ENCODE measurements around the gene CRISPLD2.

CRISPLD2 gene

GRCh38 chr16:84907051-84907450 is 87.3 kb downstream of the CRISPLD2 start:
- DNase-seq, result peak in 1 of 58 donors; percentile 4

GRCh38 chr16:84907575-84907974 is 87.8 kb downstream of the CRISPLD2 start:
- no peak for DNase-seq

- DNase-seq, result no peak
Observed at GRCh38 chr16:84909476-84910085, 89.8 kb downstream of the CRISPLD2 start.

GRCh38 chr16:84911486-84912216 is 91.9 kb downstream of the CRISPLD2 start:
- DNase-seq, result no peak

GRCh38 chr16:84913315-84913714 is 93.5 kb downstream of the CRISPLD2 start:
- DNase-seq, result peak in 7 of 58 donors; percentile 18 to 34 (median 24)

GRCh38 chr16:84914273-84914672 is 94.5 kb downstream of the CRISPLD2 start:
- DNase-seq, result peak in 2 of 58 donors; percentile 12 to 17

- DNase-seq, result no peak
Observed at GRCh38 chr16:84916178-84916577, 96.4 kb downstream of the CRISPLD2 start.

GRCh38 chr16:84916850-84917249 is 97.1 kb downstream of the CRISPLD2 start:
- DNase-seq, result no peak

GRCh38 chr16:84917492-84917891 is 97.7 kb downstream of the CRISPLD2 start:
- DNase-seq, result peak in 19 of 58 donors; percentile 15 to 58 (median 33)

GRCh38 chr16:84918006-84918909 is 98.5 kb downstream of the CRISPLD2 start:
- DNase-seq, result peak in 9 of 58 donors; percentile 27 to 64 (median 39)

GRCh38 chr16:84919269-84919668 is 99.5 kb downstream of the CRISPLD2 start:
- DNase-seq, result no peak

GRCh38 chr16:84919708-84920107 is 99.9 kb downstream of the CRISPLD2 start:
- no peak for DNase-seq

GRCh38 chr16:84920333-84920732 is 100.5 kb downstream of the CRISPLD2 start:
- no peak for DNase-seq

- DNase-seq, result peak in 40 of 58 donors; percentile 10 to 83 (median 52)
Observed at GRCh38 chr16:84922351-84923120, 102.8 kb downstream of the CRISPLD2 start.

- no peak for DNase-seq
Observed at GRCh38 chr16:84924331-84925091, 104.7 kb downstream of the CRISPLD2 start.

- DNase-seq, result peak in 20 of 58 donors; percentile 6 to 63 (median 21)
Observed at GRCh38 chr16:84925092-84925772, 105.4 kb downstream of the CRISPLD2 start.

GRCh38 chr16:84925773-84926372 is 106.1 kb downstream of the CRISPLD2 start:
- DNase-seq, result no peak

- no peak for DNase-seq
Observed at GRCh38 chr16:84926462-84926861, 106.7 kb downstream of the CRISPLD2 start.
